B cell (primary cell): ENCODE results near the gene RNF166.

Experiments
- CTCF ChIP-seq: fragments of 200-600 bp; IDR thresholded peaks from one replicate; pipeline ENCODE4 v1.8.0; 2022; ENCODE audit warnings: antibody characterized with exemption, mild to moderate bottlenecking
- EZH2 ChIP-seq: IDR thresholded peaks from 2 replicates; pipeline ENCODE4 v1.6.1; 2012; ENCODE audit warnings: borderline replicate concordance, low read depth, mild to moderate bottlenecking, moderate library complexity, low read length; ENCODE audit not compliant: insufficient read depth, poor library complexity, severe bottlenecking

GRCh38 chr16:88695218-88695617 lies 11.0 kb downstream of the RNF166 start:
- TF ChIP-seq CTCF (no peak), EZH2 (no peak)
